IMR-90 (cell line): Measurements from ENCODE around the gene DNAJA4. TPM values are rescaled to one million over a fixed set of nuclear protein-coding genes. Genes with fewer than 3 reads are reported as not detected.

Experiments
- ATAC-seq: fragments of 200-7000 bp; cut with Tn5 transposase; 2 replicates; pipeline ENCODE4 v1.9.1; 2020; ENCODE audit warnings: low read depth, mild to moderate bottlenecking, moderate library complexity
- BruUV-seq: library from RNA; stranded (reverse); fragments of 400-500 nt; replicated peaks from 2 replicates; lab custom pipeline; 2021; lab: Mats Ljungman, UMichigan
- CTCF ChIA-PET: fragments of 300-600 bp; formaldehyde crosslinking; extraction: SDS; loops from one replicate; lab custom pipeline; 2021; ENCODE audit warnings: antibody characterized with exemption; lab: Yijun Ruan, JAX
- POLR2A ChIA-PET: fragments of 300-600 bp; sonication (Branson Sonifier 250); formaldehyde crosslinking; loops from one replicate; lab custom pipeline; 2022; ENCODE audit warnings: antibody characterized with exemption; ENCODE audit not compliant: unreplicated experiment; lab: Charles Lee
- DNase-seq: peaks from one replicate; pipeline ENCODE4 v3.0.0; 2013
- H2AFZ ChIP-seq: replicated peaks from 2 replicates; pipeline ENCODE3; 2013; ENCODE audit warnings: low read length, mild to moderate bottlenecking; ENCODE audit not compliant: poor library complexity
- H2AK5ac ChIP-seq: 2 replicates; pipeline ENCODE4 v1.6.1; 2013; ENCODE audit warnings: low read depth, low read length, inconsistent platforms
- H2AK9ac ChIP-seq: replicated peaks from 2 replicates; pipeline ENCODE3; 2013; ENCODE audit warnings: mild to moderate bottlenecking, low read depth, low read length, moderate library complexity; ENCODE audit not compliant: poor library complexity
- H2BK120ac ChIP-seq: 2 replicates; pipeline ENCODE4 v1.6.1; 2013; ENCODE audit warnings: low read depth, low read length, inconsistent platforms
- H2BK15ac ChIP-seq: 3 replicates; pipeline ENCODE4 v1.6.1; 2013; ENCODE audit warnings: low read depth, low read length, inconsistent platforms
- H2BK20ac ChIP-seq: 2 replicates; pipeline ENCODE4 v1.6.1; 2013; ENCODE audit warnings: low read depth, mild to moderate bottlenecking, inconsistent platforms, low read length, moderate library complexity
- H2BK5ac ChIP-seq: 2 replicates; pipeline ENCODE4 v1.6.1; 2013; ENCODE audit warnings: mild to moderate bottlenecking, low read depth, low read length, inconsistent platforms; ENCODE audit not compliant: poor library complexity, severe bottlenecking
- H3K14ac ChIP-seq: replicated peaks from 2 replicates; pipeline ENCODE4 v1.6.1; 2013; ENCODE audit warnings: low read depth, low read length, inconsistent platforms
- H3K18ac ChIP-seq: 2 replicates; pipeline ENCODE4 v1.6.1; 2013; ENCODE audit warnings: low read depth, low read length, control low read depth
- H3K23ac ChIP-seq: 2 replicates; pipeline ENCODE4 v1.6.1; 2013; ENCODE audit warnings: low read depth, low read length, inconsistent platforms
- H3K27ac ChIP-seq: 2 replicates; pipeline ENCODE4 v1.5.1; 2013; ENCODE audit warnings: mild to moderate bottlenecking, control low read depth, low read length; ENCODE audit not compliant: insufficient read depth
- H3K27me3 ChIP-seq: 2 replicates; pipeline ENCODE4 v1.6.1; 2013; ENCODE audit warnings: low read length; ENCODE audit not compliant: control insufficient read depth, insufficient read depth
- H3K36me3 ChIP-seq: 2 replicates; pipeline ENCODE4 v1.6.1; 2013; ENCODE audit warnings: low read length, mixed read lengths; ENCODE audit not compliant: control insufficient read depth, insufficient read depth
- H3K4ac ChIP-seq: 2 replicates; pipeline ENCODE4 v1.6.1; 2013; ENCODE audit warnings: low read depth, low read length, inconsistent platforms
- H3K4me1 ChIP-seq: 2 replicates; pipeline ENCODE4 v1.6.1; 2013; ENCODE audit warnings: low read length, mixed read lengths; ENCODE audit not compliant: control insufficient read depth, insufficient read depth
- H3K4me2 ChIP-seq: 2 replicates; pipeline ENCODE4 v1.6.1; 2013; ENCODE audit warnings: low read depth, mild to moderate bottlenecking, control low read depth, low read length, moderate library complexity
- H3K4me3 ChIP-seq: 2 replicates; pipeline ENCODE4 v1.5.1; 2013; ENCODE audit warnings: low read depth, mild to moderate bottlenecking, control low read depth, low read length, moderate library complexity; ENCODE audit not compliant: insufficient read depth
- H3K56ac ChIP-seq: 2 replicates; pipeline ENCODE4 v1.6.1; 2013; ENCODE audit warnings: low read length, inconsistent platforms; ENCODE audit not compliant: insufficient read depth; ENCODE audit errors: extremely low read depth
- H3K79me1 ChIP-seq, 2 experiments: 2 replicates each; pipeline ENCODE4 v1.6.1; 2013; ENCODE audit warnings: low read length in 2 of 2, inconsistent platforms in 1 of 2, low read depth in 1 of 2
- H3K9ac ChIP-seq: 2 replicates; pipeline ENCODE4 v1.6.1; 2013; ENCODE audit warnings: low read depth, low read length, control low read depth
- H3K9me1 ChIP-seq: 2 replicates; pipeline ENCODE4 v1.6.1; 2013; ENCODE audit warnings: low read length, inconsistent platforms; ENCODE audit not compliant: insufficient read depth
- H3K9me3 ChIP-seq: 2 replicates; pipeline ENCODE4 v1.6.1; 2013; ENCODE audit warnings: low read length; ENCODE audit not compliant: control insufficient read depth, insufficient read depth
- H4K20me1 ChIP-seq: 2 replicates; pipeline ENCODE4 v1.6.1; 2013; ENCODE audit warnings: low read length, inconsistent platforms; ENCODE audit not compliant: insufficient read depth
- H4K5ac ChIP-seq: 2 replicates; pipeline ENCODE4 v1.6.1; 2013; ENCODE audit warnings: mild to moderate bottlenecking, low read depth, low read length, control low read depth
- H4K8ac ChIP-seq, 2 experiments: 2 replicates each; pipeline ENCODE4 v1.6.1; 2013; ENCODE audit warnings: low read depth in 2 of 2, low read length in 2 of 2, control low read depth in 1 of 2, inconsistent platforms in 1 of 2
- H4K91ac ChIP-seq: 2 replicates; pipeline ENCODE4 v1.6.1; 2013; ENCODE audit warnings: low read depth, low read length, inconsistent platforms; ENCODE audit not compliant: insufficient read depth
- FOS ChIP-seq: fragments of 150-350 bp; IDR thresholded peaks from 2 replicates; pipeline ENCODE4 v1.6.1; 2016; ENCODE audit warnings: low read depth, low read length
- SMC3 ChIP-seq: fragments of 150-350 bp; IDR thresholded peaks from 2 replicates; pipeline ENCODE4 v1.6.1; 2016; ENCODE audit warnings: low read depth, mild to moderate bottlenecking, antibody characterized with exemption, low read length, moderate library complexity
- dilution Hi-C: fragments of 300-500 bp; cut with HindIII; formaldehyde crosslinking; loops from one replicate; pipeline ENCODE4 v1.14.3; 2018; ENCODE audit warnings: low sequenced_read_pairs; ENCODE audit not compliant: unreplicated experiment
- in situ Hi-C: fragments of 300-500 bp; cut with MboI; formaldehyde crosslinking; loops from 3 replicates; pipeline ENCODE4 v1.14.3; 2019; ENCODE audit warnings: low sequenced_read_pairs, inconsistent platforms, mixed read lengths
- intact Hi-C: fragments of 100-400 bp; cut with micrococcal nuclease; formaldehyde crosslinking; loops from 2 replicates; pipeline ENCODE4 v1.10.0; 2022
- polyA plus RNA-seq, 3 experiments: library from polyadenylated mRNA; depleted of rRNA; stranded (reverse); fragments of >200 nt; gene quantifications; 2 replicates each; pipeline ENCODE4 v1.2.3, GENCODE V29; 2012; ENCODE audit warnings: low replicate concordance in 1 of 3
- total RNA-seq: library from RNA; depleted of rRNA; stranded (reverse); fragments of >200 nt; gene quantifications from 2 replicates; pipeline ENCODE4 v1.2.3, GENCODE V29; 2012

Gene DNAJA4
- total and polyA plus RNA-seq, 2 of the 4 experiments (the other 2 are of a cell fraction): 0.18 to 0.32 TPM

- CTCF ChIA-PET: no interaction called here
- H3K36me3 ChIP-seq: no peaks in the 10 kb centered on the region
- intact Hi-C loops: no loop called here
- H3K9me3 ChIP-seq: no peaks in the 10 kb centered on the region
- in situ Hi-C loops: no loop called here
- H2BK120ac ChIP-seq: no peak overlapping the region
- no peaks in the 10 kb centered on the region for H3K27me3 ChIP-seq
- no peak overlapping the region for H2BK5ac ChIP-seq
- no peak overlapping the region for H3K4ac ChIP-seq
- no peak overlapping the region for H2AK9ac ChIP-seq
- H3K4me2 ChIP-seq: no peak overlapping the region
- H2AK5ac ChIP-seq: no peak overlapping the region
- H3K4me3 ChIP-seq: no peak overlapping the region
- no peak overlapping the region for H4K8ac ChIP-seq
- no peak overlapping the region for H2BK15ac ChIP-seq
- H4K20me1 ChIP-seq: no peaks in the 10 kb centered on the region
- ATAC-seq: no peak
- H4K5ac ChIP-seq: no peak overlapping the region
- H4K91ac ChIP-seq: no peak overlapping the region
- no peak overlapping the region for H2BK20ac ChIP-seq
- H3K23ac ChIP-seq: no peak overlapping the region
- BruUV-seq: no TSS peak
- peaks cover under 1% of the 10 kb centered on the region for H3K4me1 ChIP-seq
- H3K14ac ChIP-seq: no peak overlapping the region
- H3K79me1 ChIP-seq: peaks cover 16 to 32% of the 10 kb centered on the region in 2 experiments
- dilution Hi-C loops: no loop called here
- TF ChIP-seq FOS (no peak), SMC3 (no peak)
- no peak overlapping the region for H3K27ac ChIP-seq
- no peak for DNase-seq
- H3K9me1 ChIP-seq: peaks cover 4% of the 10 kb centered on the region; the same call in 1 of the 2 replicates
- H3K56ac ChIP-seq: no peak overlapping the region
- POLR2A ChIA-PET: no interaction called here
- no peak overlapping the region for H3K18ac ChIP-seq
- no peak overlapping the region for H3K9ac ChIP-seq
- H2AFZ ChIP-seq: no peak overlapping the region
Measured at GRCh38 chr15:78301326-78301725, 37.0 kb downstream of the DNAJA4 start.
